Measurements from ENCODE around the gene LRRC8A. TPM values are rescaled to one million over a fixed set of nuclear protein-coding genes. Genes with fewer than 3 reads are reported as not detected.

LRRC8A gene
- polyA plus RNA-seq, 1 donor from 2014 or later: 11.6 TPM

GRCh38 chr9:128918921-128919320 lies 37.0 kb downstream of the LRRC8A start:
- no peak for TF ChIP-seq MXI1 (conservative IDR thresholded peaks at IDR 0.05; ENCODE audit: poor library complexity, severe bottlenecking)
- no peaks in the 10 kb centered on the region for H3K9me3 ChIP-seq (ENCODE audit: low read length)
- no peaks in the 10 kb centered on the region for H4K20me1 ChIP-seq (ENCODE audit: insufficient read depth)
- H3K4me3 ChIP-seq (ENCODE audit: low read length): no peak overlapping the region
- no peak overlapping the region for H3K27ac ChIP-seq (ENCODE audit: low read length)
- no peak overlapping the region for H3K4me2 ChIP-seq (ENCODE audit: low read length)
- H2AFZ ChIP-seq (ENCODE audit: low read depth, low read length): no peak overlapping the region
- no peaks in the 10 kb centered on the region for H3K79me2 ChIP-seq (replicated peaks; ENCODE audit: insufficient read depth, low read length)
- no peak overlapping the region for H3K9ac ChIP-seq (ENCODE audit: low read length)
- no peaks in the 10 kb centered on the region for H3F3A ChIP-seq (ENCODE audit: insufficient read depth, low read length, poor library complexity, severe bottlenecking)
- H3K9me2 ChIP-seq (ENCODE audit: insufficient read depth, low read length): no peaks in the 10 kb centered on the region
- no peaks in the 10 kb centered on the region for H3K27me3 ChIP-seq (ENCODE audit: insufficient read depth, low read depth, low read length)
- H3K36me3 ChIP-seq (ENCODE audit: insufficient read depth, low read length): no peaks in the 10 kb centered on the region

GRCh38 chr9:128919402-128920089 lies 37.6 kb downstream of the LRRC8A start:
- Histone ChIP-seq H3K27me3 (ENCODE audit: insufficient read depth, low read depth, low read length) (no peaks in the 10 kb centered on the region), H3K9me2 (ENCODE audit: insufficient read depth, low read length) (no peaks in the 10 kb centered on the region), H3K36me3 (ENCODE audit: insufficient read depth, low read length) (no peaks in the 10 kb centered on the region), H3K4me3 (ENCODE audit: low read length) (no peak overlapping the region), H3K9me3 (ENCODE audit: low read length) (no peaks in the 10 kb centered on the region), H3F3A (ENCODE audit: insufficient read depth, low read length, poor library complexity, severe bottlenecking) (no peaks in the 10 kb centered on the region), H2AFZ (ENCODE audit: low read depth, low read length) (no peak overlapping the region), H3K27ac (ENCODE audit: low read length) (no peak overlapping the region), H4K20me1 (ENCODE audit: insufficient read depth) (no peaks in the 10 kb centered on the region), H3K9ac (ENCODE audit: low read length) (no peak overlapping the region), H3K4me2 (ENCODE audit: low read length) (no peak overlapping the region), H3K79me2 (replicated peaks; ENCODE audit: insufficient read depth, low read length) (no peaks in the 10 kb centered on the region)
- TF ChIP-seq RAD21 (conservative IDR thresholded peaks at IDR 0.05) (no peak), POLR2AphosphoS5 (IDR thresholded peaks at IDR 0.05) (no peak), TAF1 (IDR thresholded peaks at IDR 0.05; ENCODE audit: low read depth) (no peak), MXI1 (conservative IDR thresholded peaks at IDR 0.05; ENCODE audit: poor library complexity, severe bottlenecking) (no peak), EP300 (conservative IDR thresholded peaks at IDR 0.05; ENCODE audit: poor library complexity, severe bottlenecking) (no peak), SMC3 (conservative IDR thresholded peaks at IDR 0.05; ENCODE audit: poor library complexity) (no peak), CTCF (IDR thresholded peaks at IDR 0.05; ENCODE audit: poor library complexity, severe bottlenecking) (no peak), EZH2 (IDR thresholded peaks at IDR 0.05; ENCODE audit: borderline replicate concordance, insufficient read depth, low read length, poor library complexity, severe bottlenecking) (no peak)
- TF ChIP-seq, protein P1, sequence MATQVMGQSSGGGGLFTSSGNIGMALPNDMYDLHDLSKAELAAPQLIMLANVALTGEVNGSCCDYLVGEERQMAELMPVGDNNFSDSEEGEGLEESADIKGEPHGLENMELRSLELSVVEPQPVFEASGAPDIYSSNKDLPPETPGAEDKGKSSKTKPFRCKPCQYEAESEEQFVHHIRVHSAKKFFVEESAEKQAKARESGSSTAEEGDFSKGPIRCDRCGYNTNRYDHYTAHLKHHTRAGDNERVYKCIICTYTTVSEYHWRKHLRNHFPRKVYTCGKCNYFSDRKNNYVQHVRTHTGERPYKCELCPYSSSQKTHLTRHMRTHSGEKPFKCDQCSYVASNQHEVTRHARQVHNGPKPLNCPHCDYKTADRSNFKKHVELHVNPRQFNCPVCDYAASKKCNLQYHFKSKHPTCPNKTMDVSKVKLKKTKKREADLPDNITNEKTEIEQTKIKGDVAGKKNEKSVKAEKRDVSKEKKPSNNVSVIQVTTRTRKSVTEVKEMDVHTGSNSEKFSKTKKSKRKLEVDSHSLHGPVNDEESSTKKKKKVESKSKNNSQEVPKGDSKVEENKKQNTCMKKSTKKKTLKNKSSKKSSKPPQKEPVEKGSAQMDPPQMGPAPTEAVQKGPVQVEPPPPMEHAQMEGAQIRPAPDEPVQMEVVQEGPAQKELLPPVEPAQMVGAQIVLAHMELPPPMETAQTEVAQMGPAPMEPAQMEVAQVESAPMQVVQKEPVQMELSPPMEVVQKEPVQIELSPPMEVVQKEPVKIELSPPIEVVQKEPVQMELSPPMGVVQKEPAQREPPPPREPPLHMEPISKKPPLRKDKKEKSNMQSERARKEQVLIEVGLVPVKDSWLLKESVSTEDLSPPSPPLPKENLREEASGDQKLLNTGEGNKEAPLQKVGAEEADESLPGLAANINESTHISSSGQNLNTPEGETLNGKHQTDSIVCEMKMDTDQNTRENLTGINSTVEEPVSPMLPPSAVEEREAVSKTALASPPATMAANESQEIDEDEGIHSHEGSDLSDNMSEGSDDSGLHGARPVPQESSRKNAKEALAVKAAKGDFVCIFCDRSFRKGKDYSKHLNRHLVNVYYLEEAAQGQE (IDR thresholded peaks at IDR 0.05; ENCODE audit: borderline replicate concordance): no peak

All from neural cell (in vitro differentiated cells).